Astrocyte (in vitro differentiated cells and primary cell): ENCODE measurements around the gene CNTN1. TPM values are rescaled to one million over a fixed set of nuclear protein-coding genes. Genes with fewer than 3 reads are reported as not detected.

Experiments used
- DNase-seq: peaks from one replicate; pipeline ENCODE4 v3.0.0-alpha.2; 2010; ENCODE audit warnings: low read depth
- FAIRE-seq: peaks from 2 replicates; lab custom pipeline; 2011; peaks lifted over from hg19 to GRCh38; lab: Jason Lieb, UNC
- H2AFZ ChIP-seq: 2 replicates; pipeline ENCODE4 v1.6.0; 2012; ENCODE audit warnings: low read depth, low read length, inconsistent platforms
- H3K27ac ChIP-seq: 2 replicates; pipeline ENCODE4 v1.5.1; 2011; ENCODE audit warnings: low read depth, low read length, inconsistent platforms
- H3K27me3 ChIP-seq: 2 replicates; pipeline ENCODE4 v1.6.0; 2011; ENCODE audit warnings: low read length, inconsistent platforms; ENCODE audit not compliant: insufficient read depth
- H3K36me3 ChIP-seq: 2 replicates; pipeline ENCODE4 v1.5.1; 2011; ENCODE audit warnings: low read length, inconsistent platforms; ENCODE audit not compliant: insufficient read depth
- H3K4me1 ChIP-seq: 2 replicates; pipeline ENCODE4 v1.5.1; 2011; ENCODE audit warnings: low read length, inconsistent platforms; ENCODE audit not compliant: insufficient read depth
- H3K4me2 ChIP-seq: 2 replicates; pipeline ENCODE4 v1.6.0; 2012; ENCODE audit warnings: low read length, inconsistent platforms
- H3K4me3 ChIP-seq: 2 replicates; pipeline ENCODE4 v1.5.1; 2011; ENCODE audit warnings: low read depth, mild to moderate bottlenecking, low read length, inconsistent platforms; ENCODE audit not compliant: insufficient read depth
- H3K79me2 ChIP-seq: 2 replicates; pipeline ENCODE4 v1.6.0; 2012; ENCODE audit warnings: mild to moderate bottlenecking, low read length, inconsistent platforms; ENCODE audit not compliant: insufficient read depth
- H3K9ac ChIP-seq: 2 replicates; pipeline ENCODE4 v1.6.0; 2012; ENCODE audit warnings: mild to moderate bottlenecking, low read length, inconsistent platforms
- H3K9me3 ChIP-seq: 2 replicates; pipeline ENCODE4 v1.5.1; 2012; ENCODE audit warnings: low read depth, mild to moderate bottlenecking, low read length, inconsistent platforms; ENCODE audit not compliant: insufficient read depth
- H4K20me1 ChIP-seq: 2 replicates; pipeline ENCODE4 v1.6.0; 2012; ENCODE audit warnings: low read length, inconsistent platforms; ENCODE audit not compliant: insufficient read depth
- H3K27ac Mint-ChIP-seq: one replicate; pipeline ENCODE4 v1.8.0; 2021; ENCODE audit warnings: mild to moderate bottlenecking, mixed read lengths; ENCODE audit not compliant: unreplicated experiment
- H3K27me3 Mint-ChIP-seq: one replicate; pipeline ENCODE4 v1.8.0; 2021; ENCODE audit warnings: low read depth, mixed read lengths; ENCODE audit not compliant: unreplicated experiment
- H3K36me3 Mint-ChIP-seq: one replicate; pipeline ENCODE4 v1.8.0; 2021; ENCODE audit warnings: low read depth, mixed read lengths; ENCODE audit not compliant: unreplicated experiment
- H3K4me1 Mint-ChIP-seq: one replicate; pipeline ENCODE4 v1.8.0; 2021; ENCODE audit warnings: low read depth, mixed read lengths; ENCODE audit not compliant: unreplicated experiment
- H3K4me3 Mint-ChIP-seq: one replicate; pipeline ENCODE4 v1.8.0; 2021; ENCODE audit warnings: mild to moderate bottlenecking, moderate library complexity, mixed read lengths; ENCODE audit not compliant: unreplicated experiment
- H3K9me3 Mint-ChIP-seq: one replicate; pipeline ENCODE4 v1.8.0; 2021; ENCODE audit warnings: mild to moderate bottlenecking, mixed read lengths; ENCODE audit not compliant: unreplicated experiment
- EZH2 ChIP-seq: IDR thresholded peaks from 2 replicates; pipeline ENCODE4 v1.6.1; 2012; ENCODE audit warnings: mild to moderate bottlenecking, low read length, inconsistent platforms; ENCODE audit not compliant: insufficient read depth
- total RNA-seq: library from RNA; stranded (reverse); gene quantifications from 2 replicates; pipeline ENCODE4 v1.2.1, GENCODE V29; 2021
- TF ChIP-seq, protein P1 (sequence below): IDR thresholded peaks from 2 replicates; pipeline ENCODE4 v1.5.1; 2011; ENCODE audit warnings: low read depth, mild to moderate bottlenecking, inconsistent platforms, low read length, moderate library complexity; ENCODE audit not compliant: insufficient read depth

The CNTN1 gene
- total RNA-seq, 1 donor from 2014 or later: 2.1 TPM

DNA sequence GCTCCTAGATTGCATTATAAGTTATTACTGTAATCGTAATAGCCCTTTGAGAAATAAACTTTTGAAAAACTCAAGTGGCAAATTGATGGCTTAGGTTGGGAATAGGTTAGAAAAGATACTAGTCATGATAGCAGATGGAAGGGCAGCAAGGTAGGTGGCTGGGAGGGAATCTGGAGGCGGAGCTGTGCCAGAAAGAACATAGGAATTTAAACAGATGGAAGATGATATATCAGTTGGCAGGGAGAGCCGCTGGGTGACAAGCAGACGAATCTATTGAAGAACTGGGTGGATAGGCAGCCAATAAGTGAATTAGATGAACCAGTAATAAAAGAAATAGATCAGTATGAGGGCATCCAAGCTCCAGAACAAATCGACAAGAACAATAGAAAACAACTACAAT lies 142.1 kb downstream of the CNTN1 start:
- Mint-ChIP-seq H3K27ac (no peak overlapping the region), H3K4me1 (peaks cover 9% of the 10 kb centered on the region), H3K36me3 (no peaks in the 10 kb centered on the region), H3K4me3 (no peak overlapping the region), H3K27me3 (no peaks in the 10 kb centered on the region), H3K9me3 (no peaks in the 10 kb centered on the region)
- Histone ChIP-seq H3K4me2 (no peak overlapping the region), H3K4me3 (no peak overlapping the region), H3K27me3 (no peaks in the 10 kb centered on the region), H3K4me1 (no peaks in the 10 kb centered on the region), H3K9me3 (peaks cover 5% of the 10 kb centered on the region), H4K20me1 (no peaks in the 10 kb centered on the region), H3K36me3 (no peaks in the 10 kb centered on the region), H3K79me2 (no peaks in the 10 kb centered on the region), H2AFZ (no peak overlapping the region), H3K9ac (no peak overlapping the region), H3K27ac (no peak overlapping the region)
- no peak for DNase-seq
- no peak for TF ChIP-seq EZH2
- TF ChIP-seq, protein P1, sequence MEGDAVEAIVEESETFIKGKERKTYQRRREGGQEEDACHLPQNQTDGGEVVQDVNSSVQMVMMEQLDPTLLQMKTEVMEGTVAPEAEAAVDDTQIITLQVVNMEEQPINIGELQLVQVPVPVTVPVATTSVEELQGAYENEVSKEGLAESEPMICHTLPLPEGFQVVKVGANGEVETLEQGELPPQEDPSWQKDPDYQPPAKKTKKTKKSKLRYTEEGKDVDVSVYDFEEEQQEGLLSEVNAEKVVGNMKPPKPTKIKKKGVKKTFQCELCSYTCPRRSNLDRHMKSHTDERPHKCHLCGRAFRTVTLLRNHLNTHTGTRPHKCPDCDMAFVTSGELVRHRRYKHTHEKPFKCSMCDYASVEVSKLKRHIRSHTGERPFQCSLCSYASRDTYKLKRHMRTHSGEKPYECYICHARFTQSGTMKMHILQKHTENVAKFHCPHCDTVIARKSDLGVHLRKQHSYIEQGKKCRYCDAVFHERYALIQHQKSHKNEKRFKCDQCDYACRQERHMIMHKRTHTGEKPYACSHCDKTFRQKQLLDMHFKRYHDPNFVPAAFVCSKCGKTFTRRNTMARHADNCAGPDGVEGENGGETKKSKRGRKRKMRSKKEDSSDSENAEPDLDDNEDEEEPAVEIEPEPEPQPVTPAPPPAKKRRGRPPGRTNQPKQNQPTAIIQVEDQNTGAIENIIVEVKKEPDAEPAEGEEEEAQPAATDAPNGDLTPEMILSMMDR: no peak
- no peak for FAIRE-seq

- Mint-ChIP-seq H3K36me3 (no peaks in the 10 kb centered on the region), H3K4me3 (no peak overlapping the region), H3K9me3 (no peaks in the 10 kb centered on the region), H3K27me3 (no peaks in the 10 kb centered on the region), H3K27ac (no peak overlapping the region), H3K4me1 (peaks cover under 1% of the 10 kb centered on the region)
- TF ChIP-seq, protein P1: no peak
- TF ChIP-seq EZH2: no peak
- no peaks in the 10 kb centered on the region for H3K36me3 ChIP-seq
- H3K4me2 ChIP-seq: no peak overlapping the region
- H3K27ac ChIP-seq: no peak overlapping the region
- no peaks in the 10 kb centered on the region for H3K4me1 ChIP-seq
- H2AFZ ChIP-seq: no peak overlapping the region
- no peaks in the 10 kb centered on the region for H4K20me1 ChIP-seq
- H3K9me3 ChIP-seq: peaks cover 5% of the 10 kb centered on the region
- H3K4me3 ChIP-seq: no peak overlapping the region
- no peaks in the 10 kb centered on the region for H3K27me3 ChIP-seq
- no peak for DNase-seq
- no peaks in the 10 kb centered on the region for H3K79me2 ChIP-seq
- H3K9ac ChIP-seq: no peak overlapping the region
- FAIRE-seq: no peak
Observed at GRCh38 chr12:40837891-40838429, 145.7 kb downstream of the CNTN1 start.

- no peaks in the 10 kb centered on the region for H3K27me3 ChIP-seq
- TF ChIP-seq EZH2: no peak
- TF ChIP-seq, protein P1: no peak
- Mint-ChIP-seq H3K9me3 (no peaks in the 10 kb centered on the region), H3K4me1 (no peaks in the 10 kb centered on the region), H3K27me3 (no peaks in the 10 kb centered on the region), H3K27ac (no peak overlapping the region), H3K36me3 (no peaks in the 10 kb centered on the region), H3K4me3 (no peak overlapping the region)
- H3K79me2 ChIP-seq: no peaks in the 10 kb centered on the region
- no peak overlapping the region for H3K27ac ChIP-seq
- no peak overlapping the region for H2AFZ ChIP-seq
- no peak overlapping the region for H3K9ac ChIP-seq
- no peak overlapping the region for H3K4me3 ChIP-seq
- no peak overlapping the region for H3K4me2 ChIP-seq
- no peaks in the 10 kb centered on the region for H3K9me3 ChIP-seq
- no peaks in the 10 kb centered on the region for H3K36me3 ChIP-seq
- FAIRE-seq: no peak
- no peaks in the 10 kb centered on the region for H3K4me1 ChIP-seq
- no peak for DNase-seq
- H4K20me1 ChIP-seq: no peaks in the 10 kb centered on the region
Observed at GRCh38 chr12:40843495-40843894, 151.3 kb downstream of the CNTN1 start.
